ENCODE measurements around the gene AARS2.

DNA sequence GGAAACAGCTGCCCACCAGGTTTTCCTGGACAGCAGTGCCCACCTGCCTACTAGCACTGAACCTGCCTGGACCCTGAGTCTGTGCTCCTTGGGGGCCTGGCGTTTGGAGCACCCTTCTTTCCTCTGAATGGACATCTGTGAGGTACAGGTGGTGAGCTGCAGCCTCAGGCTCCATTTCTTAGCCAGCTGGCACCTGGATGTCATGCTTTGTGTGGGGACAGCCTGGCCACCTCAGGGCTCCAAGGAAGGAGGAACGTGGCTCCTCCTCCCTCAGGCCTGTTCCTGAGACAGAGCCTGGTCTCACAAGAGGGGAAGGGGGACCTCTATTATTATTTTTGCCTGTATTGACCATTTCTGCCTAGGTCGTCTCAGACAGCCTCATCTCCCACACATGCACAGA is 34.8 kb downstream of the AARS2 start:
- TF ChIP-seq, protein P1, sequence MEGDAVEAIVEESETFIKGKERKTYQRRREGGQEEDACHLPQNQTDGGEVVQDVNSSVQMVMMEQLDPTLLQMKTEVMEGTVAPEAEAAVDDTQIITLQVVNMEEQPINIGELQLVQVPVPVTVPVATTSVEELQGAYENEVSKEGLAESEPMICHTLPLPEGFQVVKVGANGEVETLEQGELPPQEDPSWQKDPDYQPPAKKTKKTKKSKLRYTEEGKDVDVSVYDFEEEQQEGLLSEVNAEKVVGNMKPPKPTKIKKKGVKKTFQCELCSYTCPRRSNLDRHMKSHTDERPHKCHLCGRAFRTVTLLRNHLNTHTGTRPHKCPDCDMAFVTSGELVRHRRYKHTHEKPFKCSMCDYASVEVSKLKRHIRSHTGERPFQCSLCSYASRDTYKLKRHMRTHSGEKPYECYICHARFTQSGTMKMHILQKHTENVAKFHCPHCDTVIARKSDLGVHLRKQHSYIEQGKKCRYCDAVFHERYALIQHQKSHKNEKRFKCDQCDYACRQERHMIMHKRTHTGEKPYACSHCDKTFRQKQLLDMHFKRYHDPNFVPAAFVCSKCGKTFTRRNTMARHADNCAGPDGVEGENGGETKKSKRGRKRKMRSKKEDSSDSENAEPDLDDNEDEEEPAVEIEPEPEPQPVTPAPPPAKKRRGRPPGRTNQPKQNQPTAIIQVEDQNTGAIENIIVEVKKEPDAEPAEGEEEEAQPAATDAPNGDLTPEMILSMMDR (IDR thresholded peaks at IDR 0.05) = no peak
- no peak for TF ChIP-seq POLR2A (IDR thresholded peaks at IDR 0.05)
- TF ChIP-seq EP300 (IDR thresholded peaks at IDR 0.05) = no peak
